Spleen (tissue), 7 donors: ENCODE data around the gene ZNF333.

ENCODE experiments used
- POLR2A ChIP-seq, 3 donors: fragments of 450-650 bp; IDR thresholded peaks; one replicate each; pipeline ENCODE4 v1.5.1; 2017; ENCODE audit warnings: antibody characterized with exemption in 3 of 3, mild to moderate bottlenecking in 1 of 3
- POLR2AphosphoS5 ChIP-seq, 3 donors: sonication (generic); formaldehyde crosslinking; IDR thresholded peaks; one replicate each; pipeline ENCODE4 v1.5.1; 2017; ENCODE audit warnings: antibody characterized with exemption in 3 of 3
- TF ChIP-seq, protein P1 (sequence below), 11 experiments: fragments of 200-600 bp in 7 of 11; fragments of 450-650 bp in 4 of 11; sonication (generic) in 4 of 11; IDR thresholded peaks in 8 of 11; conservative IDR thresholded peaks in 3 of 11; 1 replicate in 7 of 11; 2 replicates in 4 of 11; pipeline versions ENCODE4 v1.4.0 to v1.8.0; 2016 to 2021; ENCODE audit warnings: antibody characterized with exemption in 11 of 11, inconsistent platforms in 4 of 11, mild to moderate bottlenecking in 1 of 11
- donor health status: DM: no; HTN: no; CAD: no; lungs with moderate emphysema.
- donor health status: DM: no; HTN: no; CAD: no.
- donor health status: DM: no; HTN: no; CAD: no.

DNA sequence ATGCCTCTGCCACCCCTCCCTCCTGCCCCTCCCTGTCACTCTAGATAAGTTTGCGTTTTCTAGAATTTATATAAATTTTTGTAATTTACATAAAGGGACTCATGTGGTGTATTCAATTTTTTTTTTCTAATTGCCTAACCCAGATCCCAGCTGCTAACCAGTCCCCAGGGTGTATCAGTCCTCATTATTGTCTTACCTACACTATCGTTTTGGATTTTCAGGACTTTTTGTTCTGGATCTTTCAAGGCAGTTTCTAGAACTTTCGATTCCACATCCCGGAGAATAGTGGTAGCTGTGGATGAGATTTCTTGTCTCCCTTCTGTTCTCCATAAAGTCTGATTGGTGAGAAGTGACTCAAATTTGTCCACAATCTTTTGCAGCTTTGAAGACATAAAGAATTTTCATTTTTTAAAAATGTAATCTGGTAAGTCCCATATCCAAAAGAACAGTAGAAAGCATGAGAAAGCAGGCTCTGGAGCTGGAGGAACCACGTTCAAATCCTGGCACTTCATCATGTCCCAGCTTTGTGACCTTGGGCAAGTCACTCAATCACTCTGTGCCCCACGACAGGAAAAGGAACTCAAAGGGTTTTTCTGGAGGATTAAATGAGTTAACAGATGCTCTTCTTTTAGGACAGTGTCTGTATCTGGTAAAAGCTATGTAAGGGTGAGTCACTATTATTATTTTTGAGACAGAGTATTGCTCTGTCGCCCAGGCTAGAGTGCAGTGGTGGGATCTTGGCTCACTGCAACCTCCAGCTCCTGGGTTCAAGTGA lies 34.9 kb upstream of the ZNF333 start:
- TF ChIP-seq, protein P1, sequence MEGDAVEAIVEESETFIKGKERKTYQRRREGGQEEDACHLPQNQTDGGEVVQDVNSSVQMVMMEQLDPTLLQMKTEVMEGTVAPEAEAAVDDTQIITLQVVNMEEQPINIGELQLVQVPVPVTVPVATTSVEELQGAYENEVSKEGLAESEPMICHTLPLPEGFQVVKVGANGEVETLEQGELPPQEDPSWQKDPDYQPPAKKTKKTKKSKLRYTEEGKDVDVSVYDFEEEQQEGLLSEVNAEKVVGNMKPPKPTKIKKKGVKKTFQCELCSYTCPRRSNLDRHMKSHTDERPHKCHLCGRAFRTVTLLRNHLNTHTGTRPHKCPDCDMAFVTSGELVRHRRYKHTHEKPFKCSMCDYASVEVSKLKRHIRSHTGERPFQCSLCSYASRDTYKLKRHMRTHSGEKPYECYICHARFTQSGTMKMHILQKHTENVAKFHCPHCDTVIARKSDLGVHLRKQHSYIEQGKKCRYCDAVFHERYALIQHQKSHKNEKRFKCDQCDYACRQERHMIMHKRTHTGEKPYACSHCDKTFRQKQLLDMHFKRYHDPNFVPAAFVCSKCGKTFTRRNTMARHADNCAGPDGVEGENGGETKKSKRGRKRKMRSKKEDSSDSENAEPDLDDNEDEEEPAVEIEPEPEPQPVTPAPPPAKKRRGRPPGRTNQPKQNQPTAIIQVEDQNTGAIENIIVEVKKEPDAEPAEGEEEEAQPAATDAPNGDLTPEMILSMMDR (IDR thresholded peaks at IDR 0.05 in 8 of 11, conservative IDR thresholded peaks at IDR 0.05 in 3 of 11) = no peak
- TF ChIP-seq POLR2A (IDR thresholded peaks at IDR 0.05) = no peak
- no peak for TF ChIP-seq POLR2AphosphoS5 (IDR thresholded peaks at IDR 0.05)
